Measurements from ENCODE around the gene DENND2C.

- no peak for TF ChIP-seq TAF1 (IDR thresholded peaks at IDR 0.05; ENCODE audit: low read depth)
- TF ChIP-seq CTCF (IDR thresholded peaks at IDR 0.05; ENCODE audit: poor library complexity, severe bottlenecking) = no peak
- no peak for TF ChIP-seq EZH2 (IDR thresholded peaks at IDR 0.05; ENCODE audit: borderline replicate concordance, insufficient read depth, low read length, poor library complexity, severe bottlenecking)
These were observed 18.0 kb downstream of the DENND2C start for GRCh38 chr1:114651893-114652292.
